GM13976 (cell line): ENCODE measurements around the gene PAIP2.
"Not testable (repeated sequence)": the region's sequence is repeated elsewhere in the genome, so short reads cannot be mapped to it uniquely, and the experiment has no call there.

ENCODE experiments used
- DNase-seq: peaks from one replicate; pipeline ENCODE4 v3.0.0; 2012; ENCODE audit warnings: low spot score
- CTCF ChIP-seq: IDR thresholded peaks from 2 replicates; pipeline ENCODE4 v1.5.1; 2012; ENCODE audit warnings: borderline replicate concordance, mild to moderate bottlenecking; ENCODE audit not compliant: insufficient read depth; ENCODE audit errors: extremely low read depth, missing control alignments, control extremely low read depth
- in situ Hi-C: fragments of 300-500 bp; cut with MboI; formaldehyde crosslinking; loops from one replicate; pipeline ENCODE4 v1.12.0; 2022; ENCODE audit warnings: low sequenced_read_pairs, mixed read lengths, inconsistent platforms; ENCODE audit not compliant: unreplicated experiment

The PAIP2 gene

GRCh38 chr5:139344177-139344576 is 2.5 kb downstream of the PAIP2 start:
- DNase-seq = no peak
- in situ Hi-C loops = no loop called here
- no peak for TF ChIP-seq CTCF

DNA sequence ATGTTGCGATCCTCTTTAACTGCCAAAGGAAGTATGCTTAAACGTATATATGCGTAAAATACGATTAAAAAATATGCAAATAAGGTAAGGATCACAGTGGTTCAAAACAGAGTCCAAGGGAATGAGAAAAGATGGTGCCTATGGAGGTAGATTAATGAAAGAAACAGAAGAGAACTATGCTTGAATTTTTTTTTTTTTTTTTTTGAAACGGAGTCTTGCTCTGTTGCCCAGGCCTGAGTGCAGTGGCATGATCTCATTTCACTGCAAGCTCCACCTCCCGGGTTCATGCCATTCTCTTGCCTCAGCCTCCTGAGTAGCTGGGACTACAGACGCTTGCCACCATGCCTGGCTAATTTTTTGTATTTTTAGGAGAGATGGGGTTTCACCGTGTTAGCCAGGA is 3.8 kb downstream of the PAIP2 start:
- in situ Hi-C loops, DNase-seq: not testable (repeated sequence)

DNA sequence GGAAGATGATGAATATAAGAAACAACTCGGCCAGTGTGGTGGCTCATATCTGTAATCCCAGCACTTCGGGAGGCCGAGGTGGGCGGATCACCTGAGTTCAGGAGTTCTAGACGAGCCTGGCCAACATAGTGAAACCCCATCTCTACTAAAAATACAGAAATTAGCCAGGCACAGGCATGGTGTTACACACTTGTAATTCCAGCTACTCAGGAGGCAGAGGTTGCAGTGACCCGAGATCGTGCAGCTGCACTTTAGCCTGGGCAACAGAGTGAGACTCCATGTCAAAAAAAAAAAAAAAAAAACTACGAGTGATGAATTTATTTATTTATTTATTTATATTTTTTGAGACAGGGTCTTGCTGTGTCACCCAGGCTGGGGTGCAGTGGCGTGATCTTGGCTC is 6.2 kb downstream of the PAIP2 start:
- in situ Hi-C loops, DNase-seq: not testable (repeated sequence)

DNA sequence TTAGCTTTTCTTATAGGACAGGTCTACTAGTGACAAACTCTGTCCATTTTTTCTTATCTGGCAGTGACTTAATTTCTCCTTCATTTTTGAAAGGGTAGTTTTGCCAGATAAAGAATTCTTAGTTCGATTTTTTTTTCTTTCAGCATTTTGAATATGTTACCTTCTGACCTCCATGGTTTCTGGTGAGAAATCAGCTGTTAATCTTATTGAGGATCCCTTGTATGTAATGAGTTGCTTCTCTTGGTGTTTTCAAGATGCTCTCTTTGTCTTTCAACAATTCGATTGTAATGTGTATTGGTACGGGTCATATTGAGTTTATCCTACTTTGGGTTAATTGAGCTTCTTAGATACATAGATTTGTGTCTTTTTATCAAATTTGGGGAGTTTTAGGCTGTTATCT is 12.5 kb downstream of the PAIP2 start:
- in situ Hi-C loops = no loop called here

DNA sequence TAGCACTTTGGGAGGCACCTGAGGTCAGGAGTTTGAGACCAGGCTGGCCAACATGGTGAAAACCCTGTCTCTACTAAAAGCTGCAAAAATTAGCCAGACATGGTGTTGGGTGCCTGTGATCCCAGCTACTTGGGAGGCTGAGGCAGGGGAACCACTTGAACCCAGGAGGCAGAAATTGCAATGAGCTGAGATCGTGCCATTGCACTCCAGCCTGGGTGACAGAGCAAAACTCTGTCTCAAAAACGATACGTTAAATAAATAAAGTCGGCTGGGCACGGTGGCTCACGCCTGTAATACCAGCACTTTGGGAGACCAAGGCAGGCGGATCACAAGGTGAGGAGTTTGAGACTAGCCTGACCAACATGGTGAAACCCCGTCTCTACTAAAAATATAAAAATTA is 14.2 kb downstream of the PAIP2 start:
- DNase-seq, in situ Hi-C loops: not testable (repeated sequence)

More for the DNA sequence above, 12.5 kb downstream of the PAIP2 start:
- DNase-seq = no peak
- TF ChIP-seq CTCF = no peak

GRCh38 chr5:139358064-139358463 is 16.4 kb downstream of the PAIP2 start:
- no peak for DNase-seq
- TF ChIP-seq CTCF = no peak
- in situ Hi-C loops = no loop called here

DNA sequence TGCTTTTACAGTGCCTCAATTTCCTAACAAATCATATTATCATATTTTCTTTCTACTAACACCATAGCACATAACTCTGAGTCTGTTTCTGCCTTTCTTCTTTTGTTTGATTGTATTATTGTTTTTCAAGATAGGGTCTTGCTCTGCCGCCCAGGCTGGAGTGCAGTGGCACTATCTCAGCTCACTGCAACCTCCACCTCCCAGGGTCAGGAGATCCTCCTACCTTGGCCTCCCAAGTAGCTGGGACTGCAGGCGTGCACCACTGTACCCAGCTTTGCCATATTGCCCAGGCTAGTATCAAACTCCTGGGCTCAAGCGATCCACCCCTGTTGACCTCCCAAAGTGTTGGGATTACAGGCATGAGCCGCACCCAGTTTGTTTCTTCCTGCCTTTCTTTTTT is 18.7 kb downstream of the PAIP2 start:
- in situ Hi-C loops = no loop called here
- no peak for TF ChIP-seq CTCF
- DNase-seq = no peak

- no peak for DNase-seq
- no peak for TF ChIP-seq CTCF
- in situ Hi-C loops = no loop called here
These were observed 20.3 kb downstream of the PAIP2 start for GRCh38 chr5:139361835-139362429.
